ENCODE results near the gene YIPF2. TPM values are rescaled to one million over a fixed set of nuclear protein-coding genes. Genes with fewer than 3 reads are reported as not detected.

Gene YIPF2
- polyA plus RNA-seq, 3 donors, result 12.3 to 25.2 (median 15.5) TPM

- no peak overlapping the region for H3K4me3 ChIP-seq (replicated peaks in 1 of 3; ENCODE audit: low read depth in 2 of 3, low read length in 3 of 3)
- no peak overlapping the region for H3K9ac ChIP-seq (ENCODE audit: insufficient read depth, low read length, poor library complexity, severe bottlenecking)
- no peak overlapping the region for H2AFZ ChIP-seq (ENCODE audit: insufficient read depth, low read depth, low read length, poor library complexity, severe bottlenecking)
- H3K27me3 ChIP-seq (ENCODE audit: control insufficient read depth in 2 of 2, insufficient read depth in 2 of 2, low read length in 2 of 2), result no peaks in the 10 kb centered on the region
- no peaks in the 10 kb centered on the region for H3K9me3 ChIP-seq (replicated peaks in 1 of 2; ENCODE audit: control insufficient read depth in 1 of 2, insufficient read depth in 1 of 2, low read length in 2 of 2)
- no peak overlapping the region for H3K27ac ChIP-seq (ENCODE audit: low read depth in 1 of 2, low read length in 2 of 2)
- Mint-ChIP-seq H3K4me3 (no peak overlapping the region), H3K27me3 (ENCODE audit: low read depth in 3 of 3) (peaks cover 0 to 3% (median 2%) of the 10 kb centered on the region in 3 donors), H3K27ac (peak overlapping the region in 2 of 7 donors; percentile 46 to 61), H3K4me1 (peaks cover 2% of the 10 kb centered on the region), H3K9me3 (peaks cover 0 to 2% (median 0%) of the 10 kb centered on the region in 7 donors), H3K36me3 (peaks cover 48 to 79% of the 10 kb centered on the region in 2 donors)
- H3K79me2 ChIP-seq (ENCODE audit: insufficient read depth, low read length), result no peaks in the 10 kb centered on the region
- peaks cover 53 to 76% of the 10 kb centered on the region in 2 donors for H3K36me3 ChIP-seq (replicated peaks in 1 of 2; ENCODE audit: control insufficient read depth in 1 of 2, insufficient read depth in 2 of 2, low read length in 2 of 2)
- intact Hi-C loops (cut with micrococcal nuclease), result no loop called here
- TF ChIP-seq CTCF (IDR thresholded peaks at IDR 0.05), result no peak
- H3K4me2 ChIP-seq (replicated peaks; ENCODE audit: extremely low read depth, low read length, poor library complexity, severe bottlenecking), result no peak overlapping the region
- H4K20me1 ChIP-seq (ENCODE audit: insufficient read depth, low read length), result no peaks in the 10 kb centered on the region
- 98% methylated on average over 18 of the region's 18 CpGs for WGBS (ENCODE audit: insufficient coverage)
- no peaks in the 10 kb centered on the region for H3K4me1 ChIP-seq (ENCODE audit: control insufficient read depth in 1 of 2, insufficient read depth in 2 of 2, low read length in 2 of 2)
- DNase-seq, result no peak
Observed at GRCh38 chr19:10912619-10913018, 15.8 kb downstream of the YIPF2 start.

DNA sequence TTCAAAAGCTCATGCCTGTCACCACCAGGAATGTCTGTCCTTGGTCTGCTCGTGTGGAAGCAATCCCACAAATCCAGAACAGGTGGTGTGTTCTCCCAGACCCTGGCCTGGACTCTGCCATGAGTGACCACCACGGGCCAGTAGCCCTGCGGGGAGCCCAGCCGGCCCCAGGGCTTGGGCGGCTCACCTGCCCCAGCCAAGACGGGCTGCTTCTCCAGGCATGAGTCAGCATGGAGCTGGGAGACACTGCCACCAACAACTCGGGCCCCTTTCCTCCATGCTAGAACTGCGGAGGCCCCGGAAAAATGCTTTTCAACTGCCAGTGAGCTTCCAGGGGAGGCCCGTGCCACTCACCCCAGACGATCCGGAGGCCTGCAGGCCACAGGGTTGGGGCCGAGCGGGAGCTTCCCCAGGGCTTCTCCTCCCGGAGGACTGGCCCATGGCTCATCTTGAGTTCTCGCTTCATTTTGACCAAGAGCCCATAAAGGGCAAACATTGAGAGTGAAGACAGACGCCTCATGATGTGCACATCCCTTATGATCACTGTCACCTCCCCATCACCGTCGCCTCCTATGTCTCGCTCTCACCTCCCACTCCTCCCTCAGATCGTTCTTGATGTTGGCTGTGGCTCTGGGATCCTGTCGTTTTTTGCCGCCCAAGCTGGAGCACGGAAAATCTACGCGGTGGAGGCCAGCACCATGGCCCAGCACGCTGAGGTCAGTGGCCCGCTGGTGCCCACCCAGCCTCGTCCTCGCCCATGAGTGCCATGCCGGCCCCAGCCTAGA, 16.7 kb downstream of the YIPF2 start:
- 97% methylated on average over 22 of the region's 31 CpGs for WGBS (ENCODE audit: insufficient coverage)
- no peak for TF ChIP-seq CTCF (IDR thresholded peaks at IDR 0.05)
- peaks cover 0 to 2% (median 0%) of the 10 kb centered on the region in 7 donors for H3K9me3 Mint-ChIP-seq
- peaks cover 2% of the 10 kb centered on the region for H3K4me1 Mint-ChIP-seq
- H3K27me3 ChIP-seq (ENCODE audit: control insufficient read depth in 2 of 2, insufficient read depth in 2 of 2, low read length in 2 of 2), result no peaks in the 10 kb centered on the region
- no peak overlapping the region for H3K27ac ChIP-seq (ENCODE audit: low read depth in 1 of 2, low read length in 2 of 2)
- peaks cover 0 to 3% (median 3%) of the 10 kb centered on the region in 3 donors for H3K27me3 Mint-ChIP-seq (ENCODE audit: low read depth in 3 of 3)
- H3K36me3 Mint-ChIP-seq, result peaks cover 50 to 83% of the 10 kb centered on the region in 2 donors
- no peaks in the 10 kb centered on the region for H4K20me1 ChIP-seq (ENCODE audit: insufficient read depth, low read length)
- intact Hi-C loops (cut with micrococcal nuclease), result no loop called here
- H3K79me2 ChIP-seq (ENCODE audit: insufficient read depth, low read length), result no peaks in the 10 kb centered on the region
- no peaks in the 10 kb centered on the region for H3K9me3 ChIP-seq (replicated peaks in 1 of 2; ENCODE audit: control insufficient read depth in 1 of 2, insufficient read depth in 1 of 2, low read length in 2 of 2)
- H3K27ac Mint-ChIP-seq, result no peak overlapping the region
- no peak overlapping the region for H2AFZ ChIP-seq (ENCODE audit: insufficient read depth, low read depth, low read length, poor library complexity, severe bottlenecking)
- no peaks in the 10 kb centered on the region for H3K4me1 ChIP-seq (ENCODE audit: control insufficient read depth in 1 of 2, insufficient read depth in 2 of 2, low read length in 2 of 2)
- no peak overlapping the region for H3K9ac ChIP-seq (ENCODE audit: insufficient read depth, low read length, poor library complexity, severe bottlenecking)
- no peak overlapping the region for H3K4me3 ChIP-seq (replicated peaks in 1 of 3; ENCODE audit: low read depth in 2 of 3, low read length in 3 of 3)
- no peak overlapping the region for H3K4me2 ChIP-seq (replicated peaks; ENCODE audit: extremely low read depth, low read length, poor library complexity, severe bottlenecking)
- no peak for DNase-seq
- peaks cover 53 to 80% of the 10 kb centered on the region in 2 donors for H3K36me3 ChIP-seq (replicated peaks in 1 of 2; ENCODE audit: control insufficient read depth in 1 of 2, insufficient read depth in 2 of 2, low read length in 2 of 2)
- no peak overlapping the region for H3K4me3 Mint-ChIP-seq
